Gastrocnemius medialis (tissue), 4 donors: ENCODE data around the gene FFAR3.

Experiments
- CTCF ChIP-seq, 5 experiments: fragments of 450-650 bp in 3 of 5; fragments of 200-600 bp in 2 of 5; sonication (generic) in 2 of 5; IDR thresholded peaks in 4 of 5; conservative IDR thresholded peaks in 1 of 5; 1 replicate in 4 of 5; 2 replicates in 1 of 5; pipeline ENCODE4 v1.5.1; 2016 to 2019; ENCODE audit warnings: antibody characterized with exemption in 5 of 5, mild to moderate bottlenecking in 3 of 5, moderate library complexity in 3 of 5
- POLR2A ChIP-seq, 2 donors: fragments of 450-650 bp; IDR thresholded peaks; one replicate each; pipeline ENCODE4 v1.6.1; 2017; ENCODE audit warnings: antibody characterized with exemption in 2 of 2, mild to moderate bottlenecking in 2 of 2, moderate library complexity in 2 of 2

- TF ChIP-seq CTCF (IDR thresholded peaks at IDR 0.05 in 4 of 5, conservative IDR thresholded peaks at IDR 0.05 in 1 of 5) (no peak), POLR2A (IDR thresholded peaks at IDR 0.05) (no peak)
Observed at GRCh38 chr19:35380450-35381124, 22.3 kb downstream of the FFAR3 start.
